Effector CD8-positive, alpha-beta T cell (primary cell): ENCODE measurements around the gene HSPA2.
"Not testable (repeated sequence)": the region's sequence is repeated elsewhere in the genome, so short reads cannot be mapped to it uniquely, and the experiment has no call there.

Experiments
- DNase-seq: peaks from one replicate; lab custom pipeline; 2025; lab: John Stamatoyannopoulos, UW

Gene HSPA2

DNA sequence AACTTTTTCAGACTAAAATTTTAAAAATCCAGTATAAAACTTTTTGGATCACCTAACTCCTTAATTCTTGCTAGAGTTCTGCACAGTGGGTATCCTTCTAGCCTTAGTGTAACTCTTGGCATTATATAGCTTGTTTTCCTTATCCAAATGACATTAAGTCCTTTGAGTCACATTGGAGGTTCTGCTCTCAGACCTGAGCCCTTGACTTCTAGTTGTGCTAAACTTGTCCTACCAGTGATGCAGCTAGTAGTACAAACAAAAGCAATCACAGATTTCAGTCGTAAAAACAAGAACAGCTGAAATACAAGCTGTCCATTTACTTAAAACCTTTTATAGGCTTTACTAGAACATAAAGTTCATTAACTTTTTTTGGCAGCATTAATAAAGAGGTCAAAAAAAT, 25.5 kb upstream of the HSPA2 start:
- no peak for DNase-seq

DNA sequence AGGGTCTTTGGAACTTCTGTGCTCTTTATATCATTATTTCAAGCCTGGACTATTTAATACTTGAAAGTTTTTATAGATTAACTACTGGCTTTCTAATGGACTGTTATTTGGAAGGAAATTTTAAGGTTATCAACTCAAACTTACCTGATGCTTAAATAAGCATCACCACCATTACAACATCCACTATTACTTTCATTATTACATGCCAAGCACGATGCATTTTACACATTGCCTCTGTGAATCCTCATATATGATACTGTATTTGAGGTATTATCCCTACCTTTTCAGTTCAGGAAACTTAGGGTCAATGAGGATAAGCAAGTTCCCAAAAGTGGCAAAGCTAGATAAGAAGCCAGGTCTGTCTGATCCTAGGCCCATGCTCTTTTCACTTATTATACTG, 23.6 kb upstream of the HSPA2 start:
- no peak for DNase-seq

DNA sequence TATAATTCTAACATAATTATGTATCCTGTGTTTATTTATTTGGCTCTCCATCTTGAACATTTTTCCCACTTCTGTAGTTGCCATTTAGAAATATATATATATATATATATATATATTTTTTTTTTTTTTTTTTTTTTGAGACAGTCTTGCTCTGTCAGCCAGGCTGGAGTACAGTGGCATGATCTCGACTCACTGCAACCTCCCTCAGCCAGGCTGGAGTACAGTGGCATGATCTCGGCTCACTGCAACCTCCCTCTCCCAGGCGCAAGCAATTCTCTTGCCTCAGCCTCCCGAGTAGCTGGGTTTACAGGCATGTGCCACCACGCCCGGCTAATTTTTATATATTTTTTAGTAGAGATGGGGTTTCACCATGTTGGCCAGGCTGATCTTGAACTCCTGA, 22.9 kb upstream of the HSPA2 start:
- DNase-seq = not testable (repeated sequence)

DNA sequence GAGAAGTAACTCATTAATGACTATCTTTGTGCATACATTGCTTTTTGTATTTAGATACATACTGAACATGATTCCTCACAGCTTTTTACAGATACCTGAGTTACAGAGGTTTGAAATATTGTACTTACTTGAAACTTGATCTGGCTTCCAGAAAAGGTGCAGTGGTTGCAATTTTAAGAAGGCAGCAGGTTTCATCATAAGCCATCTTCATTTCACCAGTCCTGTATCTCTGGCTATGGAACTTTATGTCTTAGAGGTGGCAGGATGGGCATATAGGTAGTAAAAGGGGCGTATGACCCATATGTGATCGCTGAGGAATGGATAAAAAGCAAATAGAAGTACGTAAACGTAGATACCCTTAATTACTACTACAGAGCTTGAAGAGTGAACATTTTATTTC, 22.3 kb upstream of the HSPA2 start:
- DNase-seq = no peak

DNA sequence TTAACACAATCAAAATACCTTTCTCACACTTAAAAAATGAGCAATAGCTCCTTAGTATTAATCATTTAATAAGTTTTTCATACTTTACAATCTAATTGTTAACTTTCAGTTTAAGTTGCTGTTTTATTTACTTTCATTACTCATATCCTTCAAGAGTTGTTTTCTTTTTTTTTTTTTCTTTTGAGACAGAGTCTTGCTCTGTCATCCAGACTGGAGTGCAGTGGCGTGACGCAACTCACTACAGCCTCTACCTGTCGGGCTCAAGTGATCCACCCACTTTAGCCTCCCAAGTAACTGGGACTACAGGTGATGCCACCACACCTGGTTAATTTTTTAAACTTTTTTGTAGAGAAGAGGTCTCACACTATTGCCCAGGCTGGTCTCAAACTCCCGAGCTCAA, 19.8 kb upstream of the HSPA2 start:
- DNase-seq = no peak

DNA sequence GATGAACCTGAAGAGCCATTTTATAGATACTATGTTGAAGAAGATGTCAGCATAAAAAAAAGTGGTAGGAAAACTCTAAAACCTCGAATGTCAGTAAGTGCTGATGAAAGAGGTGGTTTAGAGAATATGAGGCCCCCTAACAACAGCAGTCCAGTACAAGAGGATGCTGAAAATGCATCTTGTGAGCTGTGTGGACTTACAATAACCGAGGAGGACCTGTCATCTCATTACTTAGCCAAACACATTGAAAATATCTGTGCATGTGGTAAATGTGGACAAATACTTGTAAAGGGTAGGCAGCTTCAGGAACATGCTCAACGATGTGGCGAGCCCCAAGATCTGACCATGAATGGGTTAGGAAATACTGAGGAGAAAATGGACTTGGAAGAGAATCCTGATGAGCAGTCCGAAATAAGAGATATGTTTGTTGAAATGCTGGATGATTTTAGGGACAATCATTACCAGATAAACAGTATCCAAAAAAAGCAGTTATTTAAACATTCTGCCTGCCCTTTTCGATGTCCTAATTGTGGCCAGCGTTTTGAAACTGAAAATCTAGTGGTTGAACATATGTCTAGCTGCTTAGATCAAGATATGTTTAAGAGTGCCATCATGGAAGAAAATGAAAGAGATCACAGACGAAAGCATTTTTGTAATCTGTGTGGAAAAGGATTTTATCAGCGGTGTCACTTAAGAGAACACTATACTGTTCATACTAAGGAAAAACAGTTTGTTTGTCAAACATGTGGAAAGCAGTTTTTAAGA, 17.8 kb upstream of the HSPA2 start:
- no peak for DNase-seq

DNA sequence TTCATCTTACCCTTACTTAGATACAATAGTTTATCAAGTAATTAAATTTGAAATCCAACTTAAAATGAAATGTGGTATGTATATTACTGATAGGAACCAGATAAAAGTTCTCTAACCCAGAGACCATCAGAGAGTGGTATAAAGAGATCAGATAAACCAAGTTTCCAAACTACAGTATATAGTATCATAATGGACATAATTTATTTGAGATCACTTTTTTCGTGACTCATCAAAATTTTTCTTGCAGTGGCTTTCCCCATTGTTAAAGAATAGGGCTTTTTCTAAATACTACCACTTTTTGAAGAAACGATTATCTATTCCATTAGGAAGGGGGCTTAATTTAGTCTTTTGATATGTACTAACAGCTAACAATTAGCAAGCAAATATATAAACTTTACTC, 15.2 kb upstream of the HSPA2 start:
- DNase-seq = no peak

DNA sequence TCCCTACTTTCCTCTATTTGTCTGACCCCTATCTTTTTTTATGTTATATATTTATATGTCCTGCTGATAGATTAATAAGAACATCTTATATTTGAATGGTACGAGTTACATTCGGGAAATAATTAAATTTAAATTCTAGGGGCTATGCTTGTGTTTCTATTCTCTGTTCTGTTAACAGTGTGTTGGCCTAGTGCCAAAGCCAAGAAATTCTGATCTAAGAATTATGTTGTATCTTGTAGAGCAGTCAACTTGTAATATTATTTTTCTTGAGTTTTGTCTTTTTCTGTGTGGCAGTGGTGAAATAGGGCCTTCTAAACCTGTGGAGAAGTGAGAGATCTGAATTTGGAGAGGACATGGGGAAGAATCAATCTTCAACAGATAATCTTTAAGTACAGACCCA, 9.0 kb upstream of the HSPA2 start:
- no peak for DNase-seq

DNA sequence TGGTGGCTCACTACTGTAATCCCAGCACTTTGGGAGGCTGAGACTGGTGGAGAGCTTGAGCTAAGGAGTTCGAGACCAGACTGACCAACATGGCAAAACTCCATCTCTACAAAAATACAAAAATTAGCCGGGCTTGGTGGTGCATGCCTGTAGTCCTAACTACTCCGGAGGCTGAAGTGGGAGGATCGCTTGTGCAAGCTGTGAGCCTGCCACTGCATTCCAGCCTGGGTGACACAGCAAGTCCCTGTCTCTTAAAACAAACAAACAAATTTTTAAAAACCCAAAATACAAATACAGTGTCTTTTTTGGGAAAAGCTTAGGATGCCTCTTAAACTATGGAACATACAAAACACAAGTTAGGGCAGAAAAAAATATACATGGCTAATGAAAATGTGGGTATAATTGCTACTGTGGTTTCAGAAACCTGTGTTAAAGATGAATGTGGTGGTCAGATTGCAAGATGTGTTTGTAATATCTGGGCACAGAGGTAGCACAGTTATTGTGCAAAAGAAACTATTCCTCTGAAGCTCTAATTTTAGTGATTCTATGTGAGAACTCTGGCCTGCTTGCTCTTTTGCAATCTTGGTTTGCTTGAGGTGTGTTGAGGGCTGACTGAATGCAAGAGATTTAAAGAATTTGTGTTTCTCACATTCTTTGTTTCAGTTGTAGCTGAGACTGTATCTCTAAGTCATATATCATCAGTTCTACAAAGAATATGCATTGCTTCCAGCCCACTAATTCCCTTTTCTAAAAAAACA, 3.9 kb upstream of the HSPA2 start:
- DNase-seq = no peak

DNA sequence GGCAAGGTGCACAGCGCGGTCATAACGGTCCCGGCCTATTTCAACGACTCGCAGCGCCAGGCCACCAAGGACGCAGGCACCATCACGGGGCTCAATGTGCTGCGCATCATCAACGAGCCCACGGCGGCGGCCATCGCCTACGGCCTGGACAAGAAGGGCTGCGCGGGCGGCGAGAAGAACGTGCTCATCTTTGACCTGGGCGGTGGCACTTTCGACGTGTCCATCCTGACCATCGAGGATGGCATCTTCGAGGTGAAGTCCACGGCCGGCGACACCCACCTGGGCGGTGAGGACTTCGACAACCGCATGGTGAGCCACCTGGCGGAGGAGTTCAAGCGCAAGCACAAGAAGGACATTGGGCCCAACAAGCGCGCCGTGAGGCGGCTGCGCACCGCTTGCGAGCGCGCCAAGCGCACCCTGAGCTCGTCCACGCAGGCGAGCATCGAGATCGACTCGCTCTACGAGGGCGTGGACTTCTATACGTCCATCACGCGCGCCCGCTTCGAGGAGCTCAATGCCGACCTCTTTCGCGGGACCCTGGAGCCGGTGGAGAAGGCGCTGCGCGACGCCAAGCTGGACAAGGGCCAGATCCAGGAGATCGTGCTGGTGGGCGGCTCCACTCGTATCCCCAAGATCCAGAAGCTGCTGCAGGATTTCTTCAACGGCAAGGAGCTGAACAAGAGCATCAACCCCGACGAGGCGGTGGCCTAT, 875 bp downstream of the HSPA2 start:
- no peak for DNase-seq

DNA sequence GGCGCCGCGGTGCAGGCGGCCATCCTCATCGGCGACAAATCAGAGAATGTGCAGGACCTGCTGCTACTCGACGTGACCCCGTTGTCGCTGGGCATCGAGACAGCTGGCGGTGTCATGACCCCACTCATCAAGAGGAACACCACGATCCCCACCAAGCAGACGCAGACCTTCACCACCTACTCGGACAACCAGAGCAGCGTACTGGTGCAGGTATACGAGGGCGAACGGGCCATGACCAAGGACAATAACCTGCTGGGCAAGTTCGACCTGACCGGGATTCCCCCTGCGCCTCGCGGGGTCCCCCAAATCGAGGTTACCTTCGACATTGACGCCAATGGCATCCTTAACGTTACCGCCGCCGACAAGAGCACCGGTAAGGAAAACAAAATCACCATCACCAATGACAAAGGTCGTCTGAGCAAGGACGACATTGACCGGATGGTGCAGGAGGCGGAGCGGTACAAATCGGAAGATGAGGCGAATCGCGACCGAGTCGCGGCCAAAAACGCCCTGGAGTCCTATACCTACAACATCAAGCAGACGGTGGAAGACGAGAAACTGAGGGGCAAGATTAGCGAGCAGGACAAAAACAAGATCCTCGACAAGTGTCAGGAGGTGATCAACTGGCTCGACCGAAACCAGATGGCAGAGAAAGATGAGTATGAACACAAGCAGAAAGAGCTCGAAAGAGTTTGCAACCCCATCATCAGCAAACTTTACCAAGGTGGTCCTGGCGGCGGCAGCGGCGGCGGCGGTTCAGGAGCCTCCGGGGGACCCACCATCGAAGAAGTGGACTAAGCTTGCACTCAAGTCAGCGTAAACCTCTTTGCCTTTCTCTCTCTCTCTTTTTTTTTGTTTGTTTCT, 1.7 kb downstream of the HSPA2 start:
- DNase-seq = no peak

DNA sequence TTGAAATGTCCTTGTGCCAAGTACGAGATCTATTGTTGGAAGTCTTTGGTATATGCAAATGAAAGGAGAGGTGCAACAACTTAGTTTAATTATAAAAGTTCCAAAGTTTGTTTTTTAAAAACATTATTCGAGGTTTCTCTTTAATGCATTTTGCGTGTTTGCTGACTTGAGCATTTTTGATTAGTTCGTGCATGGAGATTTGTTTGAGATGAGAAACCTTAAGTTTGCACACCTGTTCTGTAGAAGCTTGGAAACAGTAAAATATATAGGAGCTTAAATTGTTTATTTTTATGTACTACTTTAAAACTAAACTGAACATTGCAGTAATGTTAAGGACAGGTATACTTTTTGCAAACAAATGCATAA, 2.3 kb downstream of the HSPA2 start:
- no peak for DNase-seq

DNA sequence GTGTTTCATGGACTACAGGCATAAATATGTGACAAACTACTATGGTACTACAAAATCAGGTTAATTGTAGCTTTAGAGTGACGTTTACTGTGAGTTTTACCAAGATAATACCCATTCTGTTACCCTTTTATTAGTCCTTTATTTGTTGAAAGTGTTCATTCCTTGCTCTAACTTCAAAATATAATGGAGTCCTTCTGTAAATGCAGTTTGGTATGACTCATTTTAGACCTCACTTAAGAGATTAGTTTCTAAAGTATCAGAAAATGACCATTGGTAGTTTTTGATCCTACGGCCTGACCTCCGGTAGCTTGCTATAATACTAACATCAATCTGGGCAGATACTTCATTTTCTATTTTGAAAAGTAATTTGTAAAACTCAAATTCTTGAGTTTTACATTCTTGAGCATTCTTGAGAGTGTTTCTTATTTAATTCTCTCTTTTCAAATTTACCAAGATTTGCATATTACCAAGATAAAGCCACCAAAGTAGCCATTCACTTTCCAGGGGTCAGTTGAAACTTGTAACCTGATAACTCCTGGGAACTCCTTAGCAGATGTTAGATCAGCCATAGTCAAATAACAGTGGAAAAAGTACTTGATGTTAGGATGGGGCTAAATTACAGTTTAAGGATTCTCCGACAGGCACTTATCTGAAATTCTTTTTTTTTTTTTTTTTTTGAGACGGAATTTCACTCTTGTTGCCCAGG, 4.2 kb downstream of the HSPA2 start:
- no peak for DNase-seq

DNA sequence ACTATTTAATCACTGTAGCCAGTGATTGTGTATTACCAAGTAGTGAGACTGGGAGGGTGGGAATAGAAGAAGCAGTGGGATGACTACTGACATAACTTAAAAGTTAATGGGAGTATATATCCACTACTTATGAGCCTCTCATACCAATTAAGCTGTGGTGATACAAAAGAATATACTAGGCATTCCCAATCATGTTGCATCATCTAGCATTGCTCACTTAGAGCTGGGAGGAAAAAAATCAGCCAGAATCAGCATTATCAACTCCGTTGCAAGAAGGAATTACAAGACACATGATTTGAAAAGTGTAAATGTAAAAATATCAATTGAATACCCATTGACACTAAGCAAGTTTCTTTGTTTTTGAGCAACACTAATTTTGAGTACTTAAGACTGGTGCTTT, 8.5 kb downstream of the HSPA2 start:
- DNase-seq = no peak

DNA sequence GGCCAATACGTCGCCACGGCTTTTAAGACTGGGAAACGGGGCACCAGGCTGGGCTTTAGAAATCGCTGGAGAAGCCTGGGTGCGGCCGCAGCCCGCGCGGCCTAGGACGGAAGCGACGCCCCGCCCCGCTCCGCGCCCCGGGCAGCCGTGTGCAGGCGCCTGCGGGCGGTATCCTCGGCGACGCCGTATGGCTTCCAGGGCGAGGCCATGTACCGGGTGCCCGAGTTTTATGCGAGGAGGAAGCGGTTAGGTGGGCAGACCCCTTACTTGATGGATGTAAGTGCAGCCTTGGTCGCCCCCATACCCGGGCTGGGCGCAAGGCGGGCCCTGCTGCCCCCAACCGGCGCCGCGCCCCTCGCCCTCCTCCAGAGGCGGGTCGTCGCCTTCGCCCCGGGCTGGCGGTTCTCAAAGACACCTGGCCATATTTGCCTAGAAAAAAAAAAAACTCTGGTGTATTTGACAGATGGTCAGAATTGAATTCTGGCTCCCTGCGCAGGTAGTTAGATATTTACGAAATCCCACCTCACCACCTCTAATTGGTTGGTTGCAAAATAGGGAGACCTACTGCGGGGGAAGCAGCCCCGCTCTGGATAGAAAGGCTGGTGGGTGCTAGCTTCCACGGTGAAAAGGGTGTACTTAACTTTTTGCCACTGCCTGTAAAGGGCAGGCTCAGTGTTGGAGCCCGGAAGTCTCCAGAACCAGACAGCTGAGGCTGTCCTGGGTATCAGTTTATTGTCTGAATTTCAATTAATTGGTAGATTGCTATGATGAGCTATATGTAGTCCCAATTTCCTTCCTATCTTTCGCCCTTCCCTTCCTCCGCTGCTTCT, 9.5 kb downstream of the HSPA2 start, which contains the start of gene PPP1R36:
Gene PPP1R36 (plus strand): TSS at position 171 of the 830 bp plus-strand sequence. CDS start 37 bp downstream, at position 208.
- no peak for DNase-seq

DNA sequence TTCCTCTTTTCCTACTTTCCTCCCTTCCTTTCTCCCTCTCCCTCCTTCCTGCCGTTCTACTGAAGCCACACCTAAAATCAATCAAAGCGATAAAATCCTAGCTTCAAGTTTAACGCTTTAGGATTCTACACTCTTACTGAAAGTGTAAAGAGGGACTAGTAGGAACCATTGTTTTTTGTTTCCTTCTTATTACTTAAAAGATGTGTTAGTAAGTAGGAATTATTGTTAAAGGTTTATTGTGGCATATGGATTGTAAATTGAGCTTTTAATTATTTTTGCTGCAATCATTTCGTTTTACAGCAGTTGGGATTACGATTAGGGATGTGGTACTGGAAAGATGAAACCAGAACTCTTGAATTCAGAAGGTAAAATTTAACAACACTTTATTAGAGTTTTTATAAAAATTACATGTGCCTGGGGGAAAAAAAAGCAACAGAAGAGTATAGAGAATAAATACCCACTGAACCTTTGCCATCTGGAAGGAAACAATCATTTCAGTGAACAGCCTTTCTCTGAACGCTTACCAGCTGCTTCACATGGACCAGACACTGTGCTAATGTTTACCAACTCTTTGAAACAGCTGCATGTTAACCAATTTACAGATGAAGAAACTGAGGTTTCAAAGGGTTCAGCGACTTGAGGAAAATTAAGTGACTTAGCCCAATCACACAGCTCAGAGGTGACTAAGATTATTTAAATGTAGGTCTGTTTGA, 10.2 kb downstream of the HSPA2 start:
- DNase-seq = no peak

DNA sequence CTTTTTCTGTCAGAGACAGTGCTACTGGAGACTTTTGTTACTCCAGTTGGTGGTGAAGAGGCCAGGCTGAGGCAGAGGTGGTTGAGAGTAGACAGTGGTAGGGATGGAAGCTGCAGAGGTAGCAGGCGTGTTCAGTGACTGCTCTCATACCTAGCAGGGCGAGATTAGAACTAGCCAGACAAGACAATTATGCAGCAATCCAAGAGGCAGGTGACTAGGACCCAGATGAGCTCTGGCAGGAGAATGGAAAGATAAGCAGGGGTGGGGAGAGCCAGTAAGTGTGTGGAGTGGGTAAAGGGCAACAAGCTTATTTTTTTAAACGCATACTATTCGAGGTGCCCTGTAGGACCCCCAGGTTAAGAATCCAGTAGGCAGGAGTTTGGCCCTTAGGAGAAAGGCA, 14.0 kb downstream of the HSPA2 start:
- DNase-seq = no peak

DNA sequence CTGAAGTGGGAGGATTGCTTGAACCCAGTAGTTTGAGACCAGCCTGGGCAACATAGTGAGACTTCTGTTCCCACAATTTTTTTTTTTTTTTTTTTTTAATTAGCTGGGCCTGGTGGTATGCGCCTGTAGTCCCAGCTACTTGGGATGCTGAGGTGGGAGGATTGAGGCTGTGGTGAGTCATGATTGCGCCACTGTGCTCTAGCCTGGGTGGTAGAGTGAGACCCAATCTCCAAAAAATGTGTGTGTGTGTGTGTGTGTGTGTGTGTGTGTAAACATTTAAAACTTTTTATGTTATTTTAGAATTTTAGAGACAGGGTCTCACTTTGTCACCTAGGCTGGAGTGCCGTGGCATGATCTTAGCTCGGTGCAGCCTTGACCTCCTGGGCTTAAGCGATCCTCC, 16.0 kb downstream of the HSPA2 start:
- DNase-seq = no peak

DNA sequence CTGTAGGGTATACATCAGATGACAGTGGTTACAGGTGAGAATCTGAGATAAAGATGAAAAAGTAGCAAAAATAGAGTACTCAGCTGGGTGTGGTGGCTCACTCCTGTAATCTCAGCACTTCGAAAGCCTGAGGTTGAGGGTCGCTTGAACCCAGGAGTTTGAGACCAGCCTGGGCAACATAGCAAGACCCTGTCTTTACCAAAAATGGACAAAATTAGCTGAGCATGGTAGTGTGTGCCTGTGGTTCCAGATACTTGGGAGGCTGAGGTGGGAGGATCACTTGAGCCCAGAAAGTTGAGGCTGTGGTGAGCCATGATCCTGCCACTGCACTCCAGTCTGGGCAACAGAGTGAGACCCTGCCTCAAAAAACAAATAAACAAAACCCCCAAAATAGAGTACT, 17.7 kb downstream of the HSPA2 start:
- DNase-seq = not testable (repeated sequence)

DNA sequence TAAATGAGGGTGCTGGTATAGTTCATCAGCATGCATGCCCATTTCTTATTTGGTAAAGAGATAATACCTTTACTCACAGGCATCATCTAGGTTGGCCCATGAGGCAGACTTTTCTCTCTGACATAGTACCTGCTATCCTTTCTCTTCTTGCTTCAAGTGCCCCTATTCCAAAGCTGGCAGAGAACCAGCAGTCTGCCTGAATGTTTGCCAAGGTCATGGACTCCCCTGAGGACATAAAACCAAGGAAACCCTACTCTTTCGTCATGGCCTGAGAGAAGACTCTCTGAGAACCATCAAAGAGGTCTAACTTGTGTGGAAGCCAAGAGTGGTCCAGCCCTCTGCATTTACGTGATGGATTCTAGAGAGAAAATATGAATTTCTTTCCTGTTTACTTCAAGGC, 21.1 kb downstream of the HSPA2 start:
- no peak for DNase-seq
